ENCODE measurements around the gene CACNA1H.

Gene CACNA1H

GRCh38 chr16:1217526-1217925 is 64.6 kb downstream of the CACNA1H start:
- TF ChIP-seq CTCF (IDR thresholded peaks at IDR 0.05; ENCODE audit: insufficient read depth, low read length, poor library complexity, severe bottlenecking) (no peak), EZH2phosphoT487 (conservative IDR thresholded peaks at IDR 0.05; ENCODE audit: low read length) (no peak)
- Histone ChIP-seq H3K9me3 (ENCODE audit: insufficient read depth, low read length) (no peaks in the 10 kb centered on the region), H3K27ac (ENCODE audit: low read depth, low read length) (no peak overlapping the region), H3K4me3 (ENCODE audit: insufficient read depth, low read length, poor library complexity, severe bottlenecking) (no peak overlapping the region), H4K20me1 (ENCODE audit: low read depth, low read length) (no peaks in the 10 kb centered on the region), H3K36me3 (ENCODE audit: low read length) (no peaks in the 10 kb centered on the region), H2AFZ (ENCODE audit: low read depth, low read length, severe bottlenecking) (no peak overlapping the region), H3K4me2 (ENCODE audit: low read depth, low read length, poor library complexity, severe bottlenecking) (no peak overlapping the region), H3K9me2 (replicated peaks; ENCODE audit: insufficient read depth, low read length) (no peaks in the 10 kb centered on the region), H3K27me3 (ENCODE audit: low read length) (no peaks in the 10 kb centered on the region), H3K9ac (ENCODE audit: low read length) (no peak overlapping the region), H3K79me2 (ENCODE audit: insufficient read depth, low read length) (no peaks in the 10 kb centered on the region), H3F3A (ENCODE audit: insufficient read depth) (no peaks in the 10 kb centered on the region)

GRCh38 chr16:1218061-1218929 is 65.4 kb downstream of the CACNA1H start:
- Histone ChIP-seq H3K36me3 (ENCODE audit: low read length) (no peaks in the 10 kb centered on the region), H3K9ac (ENCODE audit: low read length) (no peak overlapping the region), H4K20me1 (ENCODE audit: low read depth, low read length) (no peaks in the 10 kb centered on the region), H3K4me2 (ENCODE audit: low read depth, low read length, poor library complexity, severe bottlenecking) (no peak overlapping the region), H3F3A (ENCODE audit: insufficient read depth) (no peaks in the 10 kb centered on the region), H2AFZ (ENCODE audit: low read depth, low read length, severe bottlenecking) (no peak overlapping the region), H3K27ac (ENCODE audit: low read depth, low read length) (no peak overlapping the region), H3K79me2 (ENCODE audit: insufficient read depth, low read length) (no peaks in the 10 kb centered on the region), H3K27me3 (ENCODE audit: low read length) (no peaks in the 10 kb centered on the region), H3K4me3 (ENCODE audit: insufficient read depth, low read length, poor library complexity, severe bottlenecking) (no peak overlapping the region), H3K9me3 (ENCODE audit: insufficient read depth, low read length) (no peaks in the 10 kb centered on the region), H3K9me2 (replicated peaks; ENCODE audit: insufficient read depth, low read length) (no peaks in the 10 kb centered on the region)
- TF ChIP-seq CTCF (IDR thresholded peaks at IDR 0.05; ENCODE audit: insufficient read depth, low read length, poor library complexity, severe bottlenecking) = no peak
- no peak for TF ChIP-seq EZH2phosphoT487 (conservative IDR thresholded peaks at IDR 0.05; ENCODE audit: low read length)

- Histone ChIP-seq H3K4me3 (ENCODE audit: insufficient read depth, low read length, poor library complexity, severe bottlenecking) (no peak overlapping the region), H3K27me3 (ENCODE audit: low read length) (no peaks in the 10 kb centered on the region), H2AFZ (ENCODE audit: low read depth, low read length, severe bottlenecking) (no peak overlapping the region), H3K4me2 (ENCODE audit: low read depth, low read length, poor library complexity, severe bottlenecking) (no peak overlapping the region), H3K36me3 (ENCODE audit: low read length) (no peaks in the 10 kb centered on the region), H3K9me2 (replicated peaks; ENCODE audit: insufficient read depth, low read length) (no peaks in the 10 kb centered on the region), H4K20me1 (ENCODE audit: low read depth, low read length) (no peaks in the 10 kb centered on the region), H3K27ac (ENCODE audit: low read depth, low read length) (no peak overlapping the region), H3K9ac (ENCODE audit: low read length) (no peak overlapping the region), H3K79me2 (ENCODE audit: insufficient read depth, low read length) (no peaks in the 10 kb centered on the region), H3F3A (ENCODE audit: insufficient read depth) (no peaks in the 10 kb centered on the region), H3K9me3 (ENCODE audit: insufficient read depth, low read length) (no peaks in the 10 kb centered on the region)
- TF ChIP-seq CTCF (IDR thresholded peaks at IDR 0.05; ENCODE audit: insufficient read depth, low read length, poor library complexity, severe bottlenecking) (no peak), EZH2phosphoT487 (conservative IDR thresholded peaks at IDR 0.05; ENCODE audit: low read length) (no peak)
Observed at GRCh38 chr16:1218930-1219611, 66.2 kb downstream of the CACNA1H start.

Data from SU-DHL-6 (cell line).